Dendritic cell treated with granulocyte-macrophage colony-stimulating factor and Interleukin-4, amounts not matched to agents 40 ng/mL and 50 ng/mL, for 4 days (primary cell): ENCODE results near the gene BPNT1.

Source experiments
- H3K27ac Mint-ChIP-seq: one replicate; pipeline ENCODE4 v1.8.0; 2022; ENCODE audit warnings: mild to moderate bottlenecking, mixed read lengths
- H3K27me3 Mint-ChIP-seq: one replicate; pipeline ENCODE4 v1.8.0; 2022; ENCODE audit warnings: mild to moderate bottlenecking, mixed read lengths
- H3K36me3 Mint-ChIP-seq: one replicate; pipeline ENCODE4 v1.8.0; 2022; ENCODE audit warnings: low read depth, mixed read lengths
- H3K4me1 Mint-ChIP-seq: one replicate; pipeline ENCODE4 v1.8.0; 2022; ENCODE audit warnings: low read depth, mixed read lengths
- H3K4me3 Mint-ChIP-seq: one replicate; pipeline ENCODE4 v1.8.0; 2022; ENCODE audit warnings: mild to moderate bottlenecking, moderate library complexity, mixed read lengths
- H3K9me3 Mint-ChIP-seq: one replicate; pipeline ENCODE4 v1.8.0; 2022; ENCODE audit warnings: mixed read lengths
- intact Hi-C: fragments of 100-400 bp; cut with micrococcal nuclease; formaldehyde crosslinking; loops from one replicate; pipeline ENCODE4 v1.15.0; 2022

The BPNT1 gene

DNA sequence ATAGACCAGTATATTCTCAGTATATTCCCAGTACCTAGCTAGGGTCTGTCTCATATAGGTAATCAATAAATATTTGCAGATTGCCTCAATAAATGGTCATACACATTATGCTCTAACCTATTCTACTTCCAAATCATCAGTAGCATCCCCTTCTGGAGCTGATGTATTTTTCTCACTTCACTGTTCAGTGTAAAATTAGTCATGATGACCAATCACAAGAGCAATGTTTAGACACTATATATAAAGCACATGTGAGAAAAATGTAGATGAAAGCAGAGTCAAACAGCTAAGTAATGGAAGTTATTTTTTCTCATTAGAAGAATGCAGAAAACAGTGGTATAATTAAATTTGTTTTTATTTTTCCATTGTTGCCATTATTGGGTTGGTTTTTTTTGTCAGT lies 78.0 kb downstream of the BPNT1 start:
- Mint-ChIP-seq H3K9me3 (no peaks in the 10 kb centered on the region), H3K27ac (no peak overlapping the region), H3K4me3 (no peak overlapping the region), H3K4me1 (no peaks in the 10 kb centered on the region), H3K27me3 (no peaks in the 10 kb centered on the region), H3K36me3 (peaks cover 89% of the 10 kb centered on the region)
- intact Hi-C loops, result loop anchor here (10.0 kb wide), 1 partner anchor 153 kb away; no protein-coding TSS in a partner anchor
